Measurements from ENCODE around the gene PLA2G4E. TPM values are rescaled to one million over a fixed set of nuclear protein-coding genes. Genes with fewer than 3 reads are reported as not detected.

Gene PLA2G4E
- total RNA-seq, 1 donor from 2014 or later = not detected

DNA sequence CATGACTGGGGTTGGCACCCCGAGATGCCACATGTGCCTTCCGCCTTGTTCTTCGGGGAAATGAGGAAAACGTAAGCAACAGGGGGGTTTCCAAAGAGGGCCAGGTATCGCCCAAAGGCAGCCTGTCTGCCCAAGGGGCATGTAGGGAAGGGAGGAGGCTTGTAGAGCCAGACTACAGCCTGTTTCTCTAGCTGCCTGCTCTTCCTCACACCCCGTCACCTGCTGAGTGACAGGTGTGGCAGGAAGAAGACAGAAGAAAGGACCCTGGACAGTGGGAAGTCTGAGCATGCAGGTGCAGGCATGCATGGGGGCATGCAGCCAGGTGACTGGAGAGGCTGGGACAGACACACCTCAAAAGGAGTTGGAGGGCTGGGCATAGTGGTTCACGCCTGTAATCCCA lies 9.8 kb downstream of the PLA2G4E start:
- H3K4me3 Mint-ChIP-seq = no peak overlapping the region
- no peaks in the 10 kb centered on the region for H3K9me3 Mint-ChIP-seq
- TF ChIP-seq, protein P1, sequence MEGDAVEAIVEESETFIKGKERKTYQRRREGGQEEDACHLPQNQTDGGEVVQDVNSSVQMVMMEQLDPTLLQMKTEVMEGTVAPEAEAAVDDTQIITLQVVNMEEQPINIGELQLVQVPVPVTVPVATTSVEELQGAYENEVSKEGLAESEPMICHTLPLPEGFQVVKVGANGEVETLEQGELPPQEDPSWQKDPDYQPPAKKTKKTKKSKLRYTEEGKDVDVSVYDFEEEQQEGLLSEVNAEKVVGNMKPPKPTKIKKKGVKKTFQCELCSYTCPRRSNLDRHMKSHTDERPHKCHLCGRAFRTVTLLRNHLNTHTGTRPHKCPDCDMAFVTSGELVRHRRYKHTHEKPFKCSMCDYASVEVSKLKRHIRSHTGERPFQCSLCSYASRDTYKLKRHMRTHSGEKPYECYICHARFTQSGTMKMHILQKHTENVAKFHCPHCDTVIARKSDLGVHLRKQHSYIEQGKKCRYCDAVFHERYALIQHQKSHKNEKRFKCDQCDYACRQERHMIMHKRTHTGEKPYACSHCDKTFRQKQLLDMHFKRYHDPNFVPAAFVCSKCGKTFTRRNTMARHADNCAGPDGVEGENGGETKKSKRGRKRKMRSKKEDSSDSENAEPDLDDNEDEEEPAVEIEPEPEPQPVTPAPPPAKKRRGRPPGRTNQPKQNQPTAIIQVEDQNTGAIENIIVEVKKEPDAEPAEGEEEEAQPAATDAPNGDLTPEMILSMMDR (IDR thresholded peaks at IDR 0.05) = no peak
- H3K36me3 Mint-ChIP-seq (ENCODE audit: low read depth) = no peaks in the 10 kb centered on the region
- ChIA-PET CTCF (no interaction called here), POLR2A (no interaction called here)
- H3K27me3 Mint-ChIP-seq = no peaks in the 10 kb centered on the region
- peaks cover 6% of the 10 kb centered on the region for H3K4me1 Mint-ChIP-seq
- intact Hi-C loops (cut with micrococcal nuclease) = no loop called here
- DNase-seq = no peak
- ATAC-seq (ENCODE audit: low read depth) = no peak
- H3K27ac Mint-ChIP-seq = no peak overlapping the region

DNA sequence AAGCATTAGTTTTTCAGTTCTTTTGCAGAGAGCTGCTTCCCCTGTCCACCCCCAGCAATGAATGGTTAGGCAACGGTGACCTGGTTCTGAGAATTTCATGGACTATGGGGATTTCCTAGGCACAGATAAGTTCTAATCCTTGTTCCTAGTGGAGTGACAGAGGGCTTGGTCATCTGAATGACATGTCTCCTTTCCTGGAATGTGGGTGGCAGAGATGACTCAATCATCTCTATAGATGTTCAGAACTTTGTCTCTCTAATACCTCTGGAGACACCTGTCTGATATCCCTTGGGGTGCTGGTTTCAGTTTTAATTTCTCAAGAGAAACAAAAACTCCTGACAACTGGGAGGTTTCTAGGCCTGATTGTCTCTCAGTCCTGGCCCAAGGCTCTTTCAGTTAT lies 10.4 kb downstream of the PLA2G4E start:
- ATAC-seq (ENCODE audit: low read depth) = peak; percentile 37
- intact Hi-C loops (cut with micrococcal nuclease) = no loop called here
- peak overlapping the region; percentile 21 for H3K27ac Mint-ChIP-seq

DNA sequence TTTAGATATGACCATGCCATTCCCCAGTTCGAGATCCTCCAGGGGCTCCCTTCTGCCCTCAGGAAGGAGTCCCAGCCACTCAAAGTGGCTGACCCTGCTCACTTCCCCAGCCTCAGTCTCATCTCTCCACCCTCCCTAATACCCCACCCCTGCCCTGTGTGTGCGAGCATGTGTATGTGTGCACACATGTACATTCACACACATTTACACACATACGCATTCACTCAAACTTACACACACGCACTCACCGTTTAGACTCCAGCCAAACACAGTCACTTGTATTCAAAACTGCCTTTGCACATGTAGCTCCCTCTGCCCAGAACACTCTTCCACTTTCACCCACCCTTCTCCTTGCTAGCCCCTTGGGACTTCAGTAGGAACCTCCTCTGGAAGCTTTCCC lies 11.4 kb downstream of the PLA2G4E start:
- DNase-seq (no peak), ATAC-seq (ENCODE audit: low read depth) (no peak)
- Mint-ChIP-seq H3K4me1 (peaks cover 6% of the 10 kb centered on the region), H3K27ac (no peak overlapping the region), H3K9me3 (no peaks in the 10 kb centered on the region), H3K27me3 (peaks cover 3% of the 10 kb centered on the region), H3K4me3 (no peak overlapping the region), H3K36me3 (ENCODE audit: low read depth) (no peaks in the 10 kb centered on the region)
- intact Hi-C loops (cut with micrococcal nuclease) = no loop called here
- TF ChIP-seq, protein P1 (IDR thresholded peaks at IDR 0.05) = no peak
- ChIA-PET POLR2A (no interaction called here), CTCF (no interaction called here)

More for the DNA sequence above, 10.4 kb downstream of the PLA2G4E start:
- no peak for DNase-seq
- Mint-ChIP-seq H3K4me3 (no peak overlapping the region), H3K36me3 (ENCODE audit: low read depth) (no peaks in the 10 kb centered on the region), H3K4me1 (peaks cover 6% of the 10 kb centered on the region), H3K27me3 (no peaks in the 10 kb centered on the region), H3K9me3 (no peaks in the 10 kb centered on the region)
- TF ChIP-seq, protein P1 (IDR thresholded peaks at IDR 0.05) = no peak
- POLR2A ChIA-PET = no interaction called here
- CTCF ChIA-PET = no interaction called here

DNA sequence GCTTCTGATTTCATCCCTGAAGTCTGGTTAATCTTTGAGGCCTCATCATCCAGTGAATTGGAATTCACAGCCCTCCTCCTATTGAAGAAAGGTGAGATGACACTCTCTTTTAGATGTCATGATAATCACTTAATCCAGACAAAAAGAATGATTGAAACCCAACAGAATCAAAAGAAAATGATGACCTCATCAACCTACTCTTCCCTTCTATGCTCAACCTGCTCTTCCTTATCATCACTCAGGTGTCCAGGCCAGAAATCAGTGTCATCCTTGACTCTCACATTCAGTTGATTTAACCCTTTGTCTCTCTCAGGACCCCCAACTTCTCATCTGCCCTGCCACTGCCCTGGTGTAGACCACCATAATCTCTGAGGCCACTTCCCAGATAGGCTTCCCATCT lies 11.8 kb downstream of the PLA2G4E start:
- Mint-ChIP-seq H3K4me1 (peaks cover 6% of the 10 kb centered on the region), H3K36me3 (ENCODE audit: low read depth) (no peaks in the 10 kb centered on the region), H3K9me3 (no peaks in the 10 kb centered on the region), H3K27ac (no peak overlapping the region), H3K4me3 (no peak overlapping the region), H3K27me3 (peaks cover 3% of the 10 kb centered on the region)
- intact Hi-C loops (cut with micrococcal nuclease) = no loop called here
- POLR2A ChIA-PET = no interaction called here
- DNase-seq (no peak), ATAC-seq (ENCODE audit: low read depth) (no peak)
- CTCF ChIA-PET = no interaction called here
- TF ChIP-seq, protein P1 (IDR thresholded peaks at IDR 0.05) = no peak

DNA sequence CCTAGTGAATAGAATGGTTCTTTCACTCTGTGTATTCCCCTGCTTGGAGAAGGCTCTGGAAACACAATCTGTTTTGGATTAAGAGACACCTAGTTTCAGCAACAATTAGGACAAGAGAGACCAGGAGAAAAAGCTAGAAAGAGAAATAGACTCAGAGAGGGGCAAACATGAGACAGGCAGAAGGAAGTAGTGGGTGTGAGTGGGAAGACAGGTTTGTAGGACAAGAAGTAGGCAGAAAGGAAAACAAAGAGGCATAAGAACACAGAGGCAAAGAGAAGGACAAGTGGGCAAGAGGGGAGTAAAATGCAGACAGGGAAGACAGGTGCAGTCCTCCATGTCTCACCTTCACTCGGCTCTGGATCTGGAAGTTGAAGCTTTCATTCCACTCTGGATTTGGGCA lies 13.5 kb downstream of the PLA2G4E start:
- ChIA-PET POLR2A (no interaction called here), CTCF (no interaction called here)
- intact Hi-C loops (cut with micrococcal nuclease) = no loop called here
- ATAC-seq (ENCODE audit: low read depth) = no peak
- Mint-ChIP-seq H3K36me3 (ENCODE audit: low read depth) (no peaks in the 10 kb centered on the region), H3K9me3 (no peaks in the 10 kb centered on the region), H3K27ac (no peak overlapping the region), H3K4me3 (no peak overlapping the region), H3K27me3 (peaks cover 3% of the 10 kb centered on the region), H3K4me1 (peaks cover 6% of the 10 kb centered on the region)
- TF ChIP-seq, protein P1 (IDR thresholded peaks at IDR 0.05) = no peak
- DNase-seq = no peak
